Measurements from ENCODE around the gene KHDC4.

KHDC4 gene

GRCh38 chr1:155970531-155971167 lies 36.4 kb upstream of the KHDC4 start:
- DNase-seq = peak in 45 of 51 donors; percentile 9 to 84 (median 64)

- peak in 19 of 51 donors; percentile 9 to 85 (median 43) for DNase-seq
These were observed 35.2 kb upstream of the KHDC4 start for GRCh38 chr1:155969377-155969791.

GRCh38 chr1:155968670-155969069 lies 34.5 kb upstream of the KHDC4 start:
- peak in 46 of 51 donors; percentile 22 to 92 (median 74) for DNase-seq

- no peak for DNase-seq
These were observed 33.8 kb upstream of the KHDC4 start for GRCh38 chr1:155968051-155968400.

GRCh38 chr1:155967341-155968050 lies 33.3 kb upstream of the KHDC4 start:
- DNase-seq = peak in 12 of 51 donors; percentile 22 to 63 (median 37)

GRCh38 chr1:155966750-155967149 lies 32.5 kb upstream of the KHDC4 start:
- DNase-seq = no peak

GRCh38 chr1:155966135-155966534 lies 31.9 kb upstream of the KHDC4 start:
- DNase-seq = peak in 3 of 51 donors; percentile 23 to 27 (median 24)

GRCh38 chr1:155964193-155964592 lies 30.0 kb upstream of the KHDC4 start:
- DNase-seq = no peak

- DNase-seq = peak in 1 of 51 donors; percentile 10
These were observed 28.5 kb upstream of the KHDC4 start for GRCh38 chr1:155962599-155963211.

GRCh38 chr1:155961937-155962336 lies 27.7 kb upstream of the KHDC4 start:
- DNase-seq = peak in 6 of 51 donors; percentile 15 to 60 (median 24)

- DNase-seq = peak in 1 of 51 donors; percentile 50
These were observed 26.0 kb upstream of the KHDC4 start for GRCh38 chr1:155960081-155960745.

- DNase-seq = no peak
These were observed 23.2 kb upstream of the KHDC4 start for GRCh38 chr1:155957411-155957915.

- DNase-seq = no peak
These were observed 20.4 kb upstream of the KHDC4 start for GRCh38 chr1:155954645-155955044.

- DNase-seq = no peak
These were observed 18.3 kb upstream of the KHDC4 start for GRCh38 chr1:155952505-155952890.

GRCh38 chr1:155951753-155952504 lies 17.7 kb upstream of the KHDC4 start:
- no peak for DNase-seq

GRCh38 chr1:155950829-155951228 lies 16.6 kb upstream of the KHDC4 start:
- no peak for DNase-seq

- no peak for DNase-seq
These were observed 13.5 kb upstream of the KHDC4 start for GRCh38 chr1:155947741-155948140.

GRCh38 chr1:155947292-155947691 lies 13.1 kb upstream of the KHDC4 start:
- DNase-seq = no peak

- no peak for DNase-seq
These were observed 12.5 kb upstream of the KHDC4 start for GRCh38 chr1:155946633-155947219.

- DNase-seq = no peak
These were observed 10.2 kb upstream of the KHDC4 start for GRCh38 chr1:155944444-155944799.
